ENCODE measurements around the gene OSBPL5.

Gene OSBPL5

GRCh38 chr11:3111919-3112690 lies 53.0 kb downstream of the OSBPL5 start:
- no peaks in the 10 kb centered on the region for H3K4me1 ChIP-seq (ENCODE audit: control insufficient read depth in 1 of 2, insufficient read depth in 2 of 2, low read length in 2 of 2)
- no peaks in the 10 kb centered on the region for H3K27me3 ChIP-seq (ENCODE audit: insufficient read depth, low read length)
- no peak overlapping the region for H3K27ac ChIP-seq (ENCODE audit: low read depth, low read length)
- H3K79me2 ChIP-seq (ENCODE audit: control insufficient read depth, insufficient read depth, low read length, poor library complexity): no peaks in the 10 kb centered on the region
- no peak overlapping the region for H4K12ac ChIP-seq (ENCODE audit: low read depth, low read length)
- peaks cover 6% of the 10 kb centered on the region for H3K9me3 ChIP-seq (ENCODE audit: insufficient read depth, low read depth, low read length)
- H2BK120ac ChIP-seq (ENCODE audit: insufficient read depth, low read length, poor library complexity): no peak overlapping the region
- no peak overlapping the region for H2BK5ac ChIP-seq (ENCODE audit: low read depth, low read length, poor library complexity)
- H3K4me3 ChIP-seq (ENCODE audit: low read depth, low read length): peak overlapping the region; percentile 53
- peaks cover 25% of the 10 kb centered on the region in 2 experiments for H3K36me3 ChIP-seq (ENCODE audit: control insufficient read depth in 1 of 2, insufficient read depth in 2 of 2, low read length in 2 of 2)
- no peak overlapping the region for H4K8ac ChIP-seq (ENCODE audit: low read depth, low read length)
- H3K4ac ChIP-seq (ENCODE audit: low read depth, low read length): no peak overlapping the region
- H3K14ac ChIP-seq (ENCODE audit: low read length): no peak overlapping the region
- H3K9ac ChIP-seq (ENCODE audit: low read length): no peak overlapping the region
- H2BK12ac ChIP-seq (ENCODE audit: low read length): no peak overlapping the region
- H3K23ac ChIP-seq (ENCODE audit: low read length): no peak overlapping the region
- H3K79me1 ChIP-seq (ENCODE audit: low read length): no peaks in the 10 kb centered on the region
- no peak overlapping the region for H3K4me2 ChIP-seq (ENCODE audit: low read length)
- no peak overlapping the region for H4K91ac ChIP-seq (ENCODE audit: low read depth, low read length)
- H3K18ac ChIP-seq (ENCODE audit: low read length): no peak overlapping the region
- no peak for DNase-seq
- no peak overlapping the region for H2AFZ ChIP-seq (ENCODE audit: insufficient read depth, low read length, poor library complexity)
- no CpG with 5 or more reads among the region's 9 CpGs for WGBS (ENCODE audit: extremely low coverage, insufficient coverage, insufficient read length)
- no peak overlapping the region for H2AK5ac ChIP-seq (ENCODE audit: low read length)

DNA sequence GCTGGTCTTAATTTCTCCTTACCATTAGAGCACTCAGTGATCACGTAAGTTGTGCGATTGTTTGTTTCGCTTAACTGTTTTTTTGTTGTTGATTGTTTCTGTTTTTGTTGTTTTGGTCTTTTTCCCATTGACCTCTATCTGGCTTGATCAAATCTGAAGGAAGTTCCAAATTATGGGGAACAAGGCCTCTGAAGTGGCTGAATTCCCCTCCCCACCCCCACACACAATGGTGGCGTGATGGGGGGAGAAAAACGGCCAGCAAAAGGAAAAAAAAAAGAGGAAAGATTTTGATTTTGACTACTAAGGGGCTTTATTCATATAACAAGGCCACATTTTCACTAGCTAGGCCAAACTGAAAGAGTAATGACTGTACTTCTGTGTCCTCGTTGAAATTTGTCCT lies 53.6 kb downstream of the OSBPL5 start:
- H4K91ac ChIP-seq (ENCODE audit: low read depth, low read length): no peak overlapping the region
- H2BK12ac ChIP-seq (ENCODE audit: low read length): no peak overlapping the region
- no peak overlapping the region for H2BK120ac ChIP-seq (ENCODE audit: insufficient read depth, low read length, poor library complexity)
- no peak overlapping the region for H2BK5ac ChIP-seq (ENCODE audit: low read depth, low read length, poor library complexity)
- no peak overlapping the region for H3K27ac ChIP-seq (ENCODE audit: low read depth, low read length)
- no peak overlapping the region for H3K4me2 ChIP-seq (ENCODE audit: low read length)
- H3K9ac ChIP-seq (ENCODE audit: low read length): no peak overlapping the region
- H4K12ac ChIP-seq (ENCODE audit: low read depth, low read length): no peak overlapping the region
- no peak for DNase-seq
- no peak overlapping the region for H3K4ac ChIP-seq (ENCODE audit: low read depth, low read length)
- H2AK5ac ChIP-seq (ENCODE audit: low read length): no peak overlapping the region
- H3K18ac ChIP-seq (ENCODE audit: low read length): no peak overlapping the region
- no peak overlapping the region for H3K4me3 ChIP-seq (ENCODE audit: low read depth, low read length)
- H3K79me2 ChIP-seq (ENCODE audit: control insufficient read depth, insufficient read depth, low read length, poor library complexity): no peaks in the 10 kb centered on the region
- H3K14ac ChIP-seq (ENCODE audit: low read length): no peak overlapping the region
- H3K36me3 ChIP-seq (ENCODE audit: control insufficient read depth in 1 of 2, insufficient read depth in 2 of 2, low read length in 2 of 2): peaks cover 27 to 31% of the 10 kb centered on the region in 2 experiments
- no peaks in the 10 kb centered on the region for H3K27me3 ChIP-seq (ENCODE audit: insufficient read depth, low read length)
- no peak overlapping the region for H4K8ac ChIP-seq (ENCODE audit: low read depth, low read length)
- peaks cover 6% of the 10 kb centered on the region for H3K9me3 ChIP-seq (ENCODE audit: insufficient read depth, low read depth, low read length)
- H3K79me1 ChIP-seq (ENCODE audit: low read length): no peaks in the 10 kb centered on the region
- H2AFZ ChIP-seq (ENCODE audit: insufficient read depth, low read length, poor library complexity): no peak overlapping the region
- H3K23ac ChIP-seq (ENCODE audit: low read length): no peak overlapping the region
- WGBS (ENCODE audit: extremely low coverage, insufficient coverage, insufficient read length): no CpG with 5 or more reads among the region's 6 CpGs
- no peaks in the 10 kb centered on the region for H3K4me1 ChIP-seq (ENCODE audit: control insufficient read depth in 1 of 2, insufficient read depth in 2 of 2, low read length in 2 of 2)

DNA sequence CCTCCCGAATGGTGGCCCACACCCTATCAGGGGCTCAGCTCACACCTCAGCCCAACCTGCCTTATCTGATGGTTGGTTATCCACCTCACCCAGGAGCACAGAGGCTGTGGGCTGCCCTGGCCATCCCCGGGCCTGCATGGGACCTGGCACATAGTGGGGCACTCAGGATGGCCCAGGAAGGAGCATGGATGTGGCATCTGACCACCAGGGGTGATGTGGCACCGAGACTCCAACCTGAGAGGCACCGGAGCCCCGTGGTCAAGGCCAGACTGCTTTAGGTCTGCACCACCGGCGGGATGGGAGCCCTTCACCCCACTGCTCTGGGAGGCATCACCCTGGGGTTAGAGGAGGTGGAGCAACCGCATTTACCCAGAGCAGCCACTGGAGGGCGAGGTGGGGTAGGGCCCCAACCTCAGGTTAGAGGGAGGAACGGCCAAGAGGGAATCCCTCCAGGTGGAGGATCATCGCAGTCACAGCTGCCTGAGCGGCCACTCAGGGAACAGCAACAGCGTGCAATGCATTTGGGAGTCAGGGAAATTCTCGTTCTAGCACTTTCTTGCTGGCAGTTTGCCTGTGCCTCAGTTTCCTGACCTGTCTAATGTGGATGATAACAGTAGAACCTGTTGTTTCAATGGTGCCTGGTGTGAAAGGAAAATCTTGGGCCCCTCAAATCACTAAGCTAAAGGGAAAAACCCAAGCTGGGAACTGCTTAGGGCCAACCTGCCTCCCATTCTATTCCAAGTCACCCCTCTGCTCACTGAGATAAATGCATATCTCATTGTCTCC lies 55.0 kb downstream of the OSBPL5 start:
- Histone ChIP-seq H2AK5ac (ENCODE audit: low read length) (no peak overlapping the region), H4K91ac (ENCODE audit: low read depth, low read length) (no peak overlapping the region)
- no CpG with 5 or more reads among the region's 14 CpGs for WGBS (ENCODE audit: extremely low coverage, insufficient coverage, insufficient read length)

DNA sequence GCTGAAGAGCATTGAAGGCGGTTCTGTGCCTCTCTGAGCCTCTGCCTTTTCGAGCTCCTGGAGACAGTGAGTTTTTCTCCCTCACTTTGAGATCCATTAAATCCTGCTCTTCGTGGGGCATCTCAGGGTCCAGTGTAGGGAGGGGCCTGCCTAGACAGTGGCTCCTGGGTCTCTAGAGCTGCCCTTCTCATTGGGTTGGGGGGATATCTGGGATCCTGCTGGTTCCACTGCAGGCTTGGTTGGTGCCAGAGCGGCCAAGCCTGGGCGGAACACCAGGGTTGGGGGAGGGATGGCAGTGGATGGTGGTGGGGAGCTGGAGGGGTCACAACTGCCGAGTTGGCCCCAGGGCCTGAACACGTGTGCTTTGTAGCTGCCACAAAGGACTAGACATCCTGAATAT lies 55.7 kb downstream of the OSBPL5 start:
- H2AK5ac ChIP-seq (ENCODE audit: low read length): no peak overlapping the region
- no peak overlapping the region for H3K18ac ChIP-seq (ENCODE audit: low read length)
- H3K9ac ChIP-seq (ENCODE audit: low read length): no peak overlapping the region
- H2BK5ac ChIP-seq (ENCODE audit: low read depth, low read length, poor library complexity): no peak overlapping the region
- H3K4ac ChIP-seq (ENCODE audit: low read depth, low read length): no peak overlapping the region
- no peak overlapping the region for H4K91ac ChIP-seq (ENCODE audit: low read depth, low read length)
- peaks cover 34 to 44% of the 10 kb centered on the region in 2 experiments for H3K36me3 ChIP-seq (ENCODE audit: control insufficient read depth in 1 of 2, insufficient read depth in 2 of 2, low read length in 2 of 2)
- H3K79me2 ChIP-seq (ENCODE audit: control insufficient read depth, insufficient read depth, low read length, poor library complexity): no peaks in the 10 kb centered on the region
- H4K12ac ChIP-seq (ENCODE audit: low read depth, low read length): no peak overlapping the region
- no peak overlapping the region for H2BK12ac ChIP-seq (ENCODE audit: low read length)
- no peak overlapping the region for H2BK120ac ChIP-seq (ENCODE audit: insufficient read depth, low read length, poor library complexity)
- no CpG with 5 or more reads among the region's 7 CpGs for WGBS (ENCODE audit: extremely low coverage, insufficient coverage, insufficient read length)
- no peak overlapping the region for H3K4me2 ChIP-seq (ENCODE audit: low read length)
- H3K9me3 ChIP-seq (ENCODE audit: insufficient read depth, low read depth, low read length): peaks cover 6% of the 10 kb centered on the region
- H3K27ac ChIP-seq (ENCODE audit: low read depth, low read length): no peak overlapping the region
- no peaks in the 10 kb centered on the region for H3K4me1 ChIP-seq (ENCODE audit: control insufficient read depth in 1 of 2, insufficient read depth in 2 of 2, low read length in 2 of 2)
- no peak overlapping the region for H4K8ac ChIP-seq (ENCODE audit: low read depth, low read length)
- no peak overlapping the region for H3K14ac ChIP-seq (ENCODE audit: low read length)
- no peak for DNase-seq
- H3K79me1 ChIP-seq (ENCODE audit: low read length): no peaks in the 10 kb centered on the region
- no peak overlapping the region for H3K4me3 ChIP-seq (ENCODE audit: low read depth, low read length)
- no peaks in the 10 kb centered on the region for H3K27me3 ChIP-seq (ENCODE audit: insufficient read depth, low read length)
- no peak overlapping the region for H2AFZ ChIP-seq (ENCODE audit: insufficient read depth, low read length, poor library complexity)
- H3K23ac ChIP-seq (ENCODE audit: low read length): no peak overlapping the region

More for the DNA sequence above, 55.0 kb downstream of the OSBPL5 start:
- H2BK5ac ChIP-seq (ENCODE audit: low read depth, low read length, poor library complexity): no peak overlapping the region
- no peaks in the 10 kb centered on the region for H3K4me1 ChIP-seq (ENCODE audit: control insufficient read depth in 1 of 2, insufficient read depth in 2 of 2, low read length in 2 of 2)
- no peak overlapping the region for H2AFZ ChIP-seq (ENCODE audit: insufficient read depth, low read length, poor library complexity)
- H2BK12ac ChIP-seq (ENCODE audit: low read length): no peak overlapping the region
- no peak overlapping the region for H4K12ac ChIP-seq (ENCODE audit: low read depth, low read length)
- H3K27ac ChIP-seq (ENCODE audit: low read depth, low read length): no peak overlapping the region
- DNase-seq: peak; percentile 38 to 58
- H3K27me3 ChIP-seq (ENCODE audit: insufficient read depth, low read length): no peaks in the 10 kb centered on the region
- H3K4me2 ChIP-seq (ENCODE audit: low read length): no peak overlapping the region
- peaks cover 6% of the 10 kb centered on the region for H3K9me3 ChIP-seq (ENCODE audit: insufficient read depth, low read depth, low read length)
- no peaks in the 10 kb centered on the region for H3K79me2 ChIP-seq (ENCODE audit: control insufficient read depth, insufficient read depth, low read length, poor library complexity)
- no peak overlapping the region for H4K8ac ChIP-seq (ENCODE audit: low read depth, low read length)
- H3K14ac ChIP-seq (ENCODE audit: low read length): no peak overlapping the region
- no peak overlapping the region for H3K23ac ChIP-seq (ENCODE audit: low read length)
- no peak overlapping the region for H3K4ac ChIP-seq (ENCODE audit: low read depth, low read length)
- no peaks in the 10 kb centered on the region for H3K79me1 ChIP-seq (ENCODE audit: low read length)
- no peak overlapping the region for H3K18ac ChIP-seq (ENCODE audit: low read length)
- H3K9ac ChIP-seq (ENCODE audit: low read length): no peak overlapping the region
- H3K4me3 ChIP-seq (ENCODE audit: low read depth, low read length): no peak overlapping the region
- no peak overlapping the region for H2BK120ac ChIP-seq (ENCODE audit: insufficient read depth, low read length, poor library complexity)
- H3K36me3 ChIP-seq (ENCODE audit: control insufficient read depth in 1 of 2, insufficient read depth in 2 of 2, low read length in 2 of 2): peaks cover 29 to 38% of the 10 kb centered on the region in 2 experiments
